Astrocyte of the cerebellum (primary cell): Measurements from ENCODE around the gene NOTCH1.

ENCODE experiments used
- DNase-seq: peaks from one replicate; pipeline ENCODE4 v3.0.0-alpha.2; 2011; ENCODE audit warnings: low read depth
- H3K4me3 ChIP-seq: 2 replicates; pipeline ENCODE4 v1.5.1; 2011; ENCODE audit warnings: mild to moderate bottlenecking, low read depth, low read length, moderate library complexity
- in situ Hi-C: cut with HindIII; loops from 2 replicates; pipeline ENCODE4 v1.10.0; 2017; ENCODE audit warnings: low sequenced_read_pairs
- TF ChIP-seq, protein P1 (sequence below): IDR thresholded peaks from 2 replicates; pipeline ENCODE4 v1.5.1; 2012; ENCODE audit warnings: low read length, low read depth, moderate library complexity, mild to moderate bottlenecking; ENCODE audit errors: missing control alignments

NOTCH1 gene

GRCh38 chr9:136536721-136537241 lies 9.1 kb downstream of the NOTCH1 start:
- H3K4me3 ChIP-seq, result no peak overlapping the region
- in situ Hi-C loops, result no loop called here
- DNase-seq, result no peak
- TF ChIP-seq, protein P1, sequence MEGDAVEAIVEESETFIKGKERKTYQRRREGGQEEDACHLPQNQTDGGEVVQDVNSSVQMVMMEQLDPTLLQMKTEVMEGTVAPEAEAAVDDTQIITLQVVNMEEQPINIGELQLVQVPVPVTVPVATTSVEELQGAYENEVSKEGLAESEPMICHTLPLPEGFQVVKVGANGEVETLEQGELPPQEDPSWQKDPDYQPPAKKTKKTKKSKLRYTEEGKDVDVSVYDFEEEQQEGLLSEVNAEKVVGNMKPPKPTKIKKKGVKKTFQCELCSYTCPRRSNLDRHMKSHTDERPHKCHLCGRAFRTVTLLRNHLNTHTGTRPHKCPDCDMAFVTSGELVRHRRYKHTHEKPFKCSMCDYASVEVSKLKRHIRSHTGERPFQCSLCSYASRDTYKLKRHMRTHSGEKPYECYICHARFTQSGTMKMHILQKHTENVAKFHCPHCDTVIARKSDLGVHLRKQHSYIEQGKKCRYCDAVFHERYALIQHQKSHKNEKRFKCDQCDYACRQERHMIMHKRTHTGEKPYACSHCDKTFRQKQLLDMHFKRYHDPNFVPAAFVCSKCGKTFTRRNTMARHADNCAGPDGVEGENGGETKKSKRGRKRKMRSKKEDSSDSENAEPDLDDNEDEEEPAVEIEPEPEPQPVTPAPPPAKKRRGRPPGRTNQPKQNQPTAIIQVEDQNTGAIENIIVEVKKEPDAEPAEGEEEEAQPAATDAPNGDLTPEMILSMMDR, result no peak

GRCh38 chr9:136536051-136536720 lies 9.7 kb downstream of the NOTCH1 start:
- in situ Hi-C loops, result no loop called here
- TF ChIP-seq, protein P1, result no peak
- no peak for DNase-seq
- no peak overlapping the region for H3K4me3 ChIP-seq

GRCh38 chr9:136535070-136535469 lies 10.8 kb downstream of the NOTCH1 start:
- no peak overlapping the region for H3K4me3 ChIP-seq
- no peak for DNase-seq
- in situ Hi-C loops, result no loop called here
- TF ChIP-seq, protein P1, result no peak

DNA sequence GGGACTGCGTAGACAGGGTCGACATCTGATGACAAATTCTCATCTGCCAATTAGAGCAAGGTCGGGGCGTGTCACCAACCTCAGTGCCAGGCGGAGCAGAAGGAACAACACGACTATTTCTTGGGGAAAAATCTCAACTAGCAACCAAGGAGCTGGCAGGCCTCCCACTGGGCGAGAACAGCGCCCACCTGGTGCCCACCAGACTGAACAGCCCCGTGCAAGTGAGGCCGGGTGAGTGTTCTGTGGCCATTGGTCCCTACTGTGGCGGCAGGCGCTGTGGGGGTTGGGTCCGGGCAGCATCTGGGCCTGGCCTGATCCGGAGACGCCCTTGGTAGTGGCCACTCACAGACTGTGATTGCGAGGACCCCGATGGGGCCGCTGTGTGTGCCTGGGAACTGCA lies 11.5 kb downstream of the NOTCH1 start:
- in situ Hi-C loops, result no loop called here
- TF ChIP-seq, protein P1, result no peak
- H3K4me3 ChIP-seq, result no peak overlapping the region
- DNase-seq, result no peak

DNA sequence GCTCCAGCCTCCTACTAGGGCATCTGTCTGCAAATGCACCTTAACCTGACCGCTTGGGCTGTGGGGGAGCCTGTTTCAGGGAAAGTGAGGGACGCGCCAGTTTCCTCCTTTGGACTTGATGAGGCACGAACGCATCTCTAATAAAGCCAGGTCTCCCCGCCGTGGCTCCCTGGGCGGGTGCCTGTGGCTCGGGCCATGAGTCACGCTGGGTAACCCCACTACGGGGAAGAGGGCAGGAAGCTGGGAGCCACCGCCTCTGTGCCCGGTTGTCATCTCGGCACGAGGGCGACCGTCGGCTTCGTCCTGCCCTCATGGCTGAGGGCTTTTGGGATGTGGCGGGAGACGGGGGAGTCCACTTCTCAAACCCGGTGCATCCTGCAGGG lies 12.1 kb downstream of the NOTCH1 start:
- H3K4me3 ChIP-seq, result no peak overlapping the region

GRCh38 chr9:136532799-136533774 lies 12.8 kb downstream of the NOTCH1 start:
- TF ChIP-seq, protein P1, result no peak
- no peak for DNase-seq
- in situ Hi-C loops, result no loop called here
- no peak overlapping the region for H3K4me3 ChIP-seq

More for the DNA sequence above, 12.1 kb downstream of the NOTCH1 start:
- TF ChIP-seq, protein P1, result no peak
- DNase-seq, result no peak
- in situ Hi-C loops, result no loop called here
